ENCODE results near the gene CNRIP1. TPM values are rescaled to one million over a fixed set of nuclear protein-coding genes. Genes with fewer than 3 reads are reported as not detected.
A peak's percentile ranks its signal among the peaks of the same experiment; 100 is the strongest.

The CNRIP1 gene
- total RNA-seq, 1 donor from 2014 or later, result not detected

DNA sequence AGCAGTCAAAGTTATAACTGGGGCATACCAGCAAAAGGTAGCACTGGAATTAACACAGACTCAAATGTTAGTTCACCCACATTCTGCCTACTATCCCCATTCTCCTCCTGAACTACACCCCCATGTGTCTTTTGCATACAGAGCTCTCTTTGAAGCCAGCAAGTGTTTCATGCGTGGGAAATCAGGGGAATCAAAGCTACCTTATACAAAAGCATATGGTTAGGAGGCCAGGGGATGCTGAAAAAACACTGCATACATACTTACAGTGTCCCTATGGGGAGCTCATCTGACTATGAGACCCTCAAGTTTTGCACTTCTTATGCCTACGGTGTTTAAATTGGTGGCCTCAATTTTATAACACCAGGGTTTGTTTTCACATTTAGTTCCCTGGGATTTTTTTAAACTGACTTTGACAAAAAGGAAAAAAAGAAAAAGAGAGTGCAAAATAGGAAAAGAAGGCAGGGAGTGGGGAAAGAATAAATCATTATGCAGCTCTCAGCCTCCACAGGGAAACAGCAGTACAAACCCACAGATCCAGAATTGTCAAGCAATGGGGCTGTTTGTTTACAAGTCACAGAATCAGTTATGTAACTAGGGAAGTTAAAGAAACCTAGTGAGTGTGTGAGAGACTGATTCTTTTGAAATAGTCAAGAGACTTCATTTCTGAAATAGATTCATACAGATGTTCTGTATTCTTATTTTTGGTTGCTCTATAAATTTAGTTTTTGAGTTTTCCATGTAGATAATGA, 47.3 kb downstream of the CNRIP1 start:
- no peaks in the 10 kb centered on the region for H3K9me3 Mint-ChIP-seq
- no peak overlapping the region for H3K4me3 Mint-ChIP-seq
- no peaks in the 10 kb centered on the region for H3K4me1 Mint-ChIP-seq
- H3K36me3 Mint-ChIP-seq (ENCODE audit: low read depth), result no peaks in the 10 kb centered on the region
- intact Hi-C loops (cut with micrococcal nuclease), result no loop called here
- peaks cover 44% of the 10 kb centered on the region for H3K27me3 Mint-ChIP-seq
- DNase-seq, result no peak
- H3K27ac Mint-ChIP-seq, result no peak overlapping the region

DNA sequence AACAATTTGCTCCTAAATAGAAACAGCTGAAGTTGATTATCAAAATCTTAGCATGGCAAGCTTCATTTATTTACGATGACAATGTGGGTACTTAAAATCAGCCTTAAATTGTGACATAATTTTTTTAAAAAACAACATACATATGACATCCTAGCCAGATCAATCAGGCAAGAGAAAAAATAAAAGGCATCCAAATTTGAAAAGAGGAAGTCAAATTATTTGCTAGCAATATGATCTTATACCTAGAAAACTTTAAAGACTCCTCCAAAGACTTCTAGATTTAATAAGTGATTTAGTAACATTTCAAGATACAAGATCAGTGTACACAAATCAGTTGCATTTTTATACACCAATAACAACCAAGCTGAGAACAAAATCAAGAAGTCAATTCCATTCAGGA, 53.1 kb downstream of the CNRIP1 start:
- intact Hi-C loops (cut with micrococcal nuclease), result no loop called here

DNA sequence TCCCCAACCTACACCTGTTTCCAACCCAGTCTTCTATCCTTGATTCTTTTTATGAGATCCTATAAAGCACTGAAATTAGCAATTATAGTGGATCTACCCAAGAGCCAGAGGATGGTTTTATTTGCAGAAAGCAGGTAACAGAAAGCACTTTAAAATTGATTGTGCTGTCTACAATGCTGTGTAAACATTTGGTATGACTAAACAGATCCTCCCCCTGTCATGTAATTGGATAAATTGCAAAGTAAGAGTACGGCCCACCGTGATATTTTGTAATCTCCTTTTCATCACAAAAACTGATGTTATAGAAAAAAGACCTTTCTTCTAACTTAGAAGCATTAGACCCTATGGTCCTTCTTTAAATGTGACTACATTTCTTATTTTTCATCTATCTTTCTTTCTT, 56.1 kb downstream of the CNRIP1 start:
- Mint-ChIP-seq H3K27ac (no peak overlapping the region), H3K4me1 (no peaks in the 10 kb centered on the region), H3K9me3 (no peaks in the 10 kb centered on the region), H3K4me3 (no peak overlapping the region), H3K27me3 (peaks cover 30% of the 10 kb centered on the region), H3K36me3 (ENCODE audit: low read depth) (no peaks in the 10 kb centered on the region)
- DNase-seq, result no peak
- intact Hi-C loops (cut with micrococcal nuclease), result no loop called here

More for the DNA sequence above, 53.1 kb downstream of the CNRIP1 start:
- Mint-ChIP-seq H3K27ac (no peak overlapping the region), H3K9me3 (no peaks in the 10 kb centered on the region), H3K4me1 (no peaks in the 10 kb centered on the region), H3K36me3 (ENCODE audit: low read depth) (no peaks in the 10 kb centered on the region), H3K27me3 (peaks cover 40% of the 10 kb centered on the region), H3K4me3 (no peak overlapping the region)
- DNase-seq, result no peak

DNA sequence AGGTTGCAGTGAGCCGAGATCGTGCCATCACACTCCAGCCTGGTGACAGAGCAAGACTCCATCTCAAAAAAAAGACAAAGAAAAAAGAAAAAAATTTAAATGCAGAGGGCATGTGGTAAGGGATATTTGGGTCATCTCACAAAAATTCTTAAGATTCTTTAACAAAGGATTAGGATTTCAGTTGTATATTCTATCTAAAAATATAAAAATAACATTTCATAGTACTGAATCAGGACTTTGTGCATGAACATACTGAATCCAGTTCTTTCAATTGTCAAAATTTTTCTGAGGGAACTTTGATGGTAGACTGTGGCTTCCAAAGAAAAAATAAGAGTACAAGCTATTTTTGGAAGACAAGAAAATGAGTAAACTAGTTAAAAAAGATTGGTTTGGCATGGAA, 60.9 kb downstream of the CNRIP1 start:
- Mint-ChIP-seq H3K27me3 (peaks cover 7% of the 10 kb centered on the region), H3K27ac (no peak overlapping the region), H3K4me1 (peaks cover 18% of the 10 kb centered on the region), H3K36me3 (ENCODE audit: low read depth) (no peaks in the 10 kb centered on the region), H3K9me3 (no peaks in the 10 kb centered on the region), H3K4me3 (no peak overlapping the region)
- intact Hi-C loops (cut with micrococcal nuclease), result loop anchor here (10.0 kb wide), 1 partner anchor 476 kb away; the partner anchor contains the start of gene ARHGAP25
- DNase-seq, result no peak

DNA sequence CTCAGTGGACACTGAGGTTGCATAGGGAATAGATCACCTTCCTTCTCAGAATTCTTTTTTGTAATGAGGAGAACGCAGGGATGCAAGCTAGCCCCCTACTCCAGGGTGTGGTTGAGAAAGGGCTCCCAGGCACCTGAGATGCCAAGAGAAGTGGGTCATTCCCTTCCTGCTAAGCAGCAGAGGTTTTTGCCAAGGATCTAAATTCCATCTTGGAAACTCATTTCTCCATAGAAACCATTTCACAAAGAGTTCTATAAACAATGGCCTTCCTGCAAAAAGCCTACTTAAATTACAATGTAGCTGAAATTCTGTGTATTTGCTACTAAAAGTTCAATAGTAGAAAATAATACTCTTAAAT, 63.7 kb downstream of the CNRIP1 start:
- no peak overlapping the region for H3K4me3 Mint-ChIP-seq
- H3K4me1 Mint-ChIP-seq, result peaks cover 29% of the 10 kb centered on the region
- intact Hi-C loops (cut with micrococcal nuclease), result loop anchor here (10.0 kb wide), 1 partner anchor 479 kb away; the partner anchor contains the start of gene ARHGAP25
- H3K27me3 Mint-ChIP-seq, result peaks cover 5% of the 10 kb centered on the region
- no peak for DNase-seq
- H3K9me3 Mint-ChIP-seq, result no peaks in the 10 kb centered on the region
- H3K27ac Mint-ChIP-seq, result no peak overlapping the region
- peaks cover 9% of the 10 kb centered on the region for H3K36me3 Mint-ChIP-seq (ENCODE audit: low read depth)

DNA sequence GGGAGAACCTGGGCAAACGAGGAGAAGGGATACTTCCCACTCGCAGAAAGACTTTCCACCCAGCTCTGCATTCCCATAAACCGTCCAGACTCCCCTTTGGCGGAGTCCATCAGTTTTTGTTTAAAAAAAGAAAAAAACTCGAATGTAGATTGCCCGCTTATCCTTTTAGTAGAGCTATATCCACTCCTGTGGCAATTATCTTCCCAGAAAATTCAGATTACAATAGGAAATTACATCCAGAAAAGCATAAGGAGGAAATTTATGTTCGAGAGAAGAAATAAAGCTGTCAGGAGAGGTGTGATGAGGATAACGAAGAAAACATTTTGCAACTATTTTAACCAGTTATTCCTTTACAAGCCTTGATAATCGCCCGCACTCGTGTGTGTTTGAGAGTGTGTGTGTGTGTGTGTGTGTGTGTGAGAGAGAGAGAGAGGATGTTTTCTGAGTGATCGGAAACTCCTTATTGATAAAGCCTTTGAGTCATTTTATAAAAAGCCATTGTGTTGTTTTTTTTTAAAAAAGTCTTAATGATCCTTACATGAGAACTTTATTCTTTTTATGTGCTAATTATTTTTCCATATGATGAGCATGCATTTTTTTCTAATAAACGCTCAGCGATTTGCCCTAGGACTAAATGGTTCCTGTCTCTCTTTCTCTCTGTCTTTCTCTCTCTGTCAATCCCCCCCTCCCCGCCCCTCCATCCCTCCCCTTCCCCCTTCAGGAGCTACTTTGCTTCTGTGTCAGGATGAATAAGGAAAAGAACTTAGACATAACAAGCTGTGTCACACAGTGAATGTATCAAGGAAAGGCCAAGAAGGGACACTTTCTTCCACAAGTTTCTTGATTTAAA, 66.3 kb downstream of the CNRIP1 start:
- peak; percentile 76 for DNase-seq
- peaks cover 20% of the 10 kb centered on the region for H3K36me3 Mint-ChIP-seq (ENCODE audit: low read depth)
- H3K9me3 Mint-ChIP-seq, result no peaks in the 10 kb centered on the region
- peaks cover 6% of the 10 kb centered on the region for H3K27me3 Mint-ChIP-seq
- peak overlapping the region; percentile 99 for H3K4me3 Mint-ChIP-seq
- peaks cover 37% of the 10 kb centered on the region for H3K4me1 Mint-ChIP-seq
- H3K27ac Mint-ChIP-seq, result peak overlapping the region; percentile 99
- intact Hi-C loops (cut with micrococcal nuclease), result loop anchor here (5.0 to 10.0 kb wide), 5 partner anchors 134 to 856 kb away; partner anchors contain the start of genes ARHGAP25 and ETAA1

DNA sequence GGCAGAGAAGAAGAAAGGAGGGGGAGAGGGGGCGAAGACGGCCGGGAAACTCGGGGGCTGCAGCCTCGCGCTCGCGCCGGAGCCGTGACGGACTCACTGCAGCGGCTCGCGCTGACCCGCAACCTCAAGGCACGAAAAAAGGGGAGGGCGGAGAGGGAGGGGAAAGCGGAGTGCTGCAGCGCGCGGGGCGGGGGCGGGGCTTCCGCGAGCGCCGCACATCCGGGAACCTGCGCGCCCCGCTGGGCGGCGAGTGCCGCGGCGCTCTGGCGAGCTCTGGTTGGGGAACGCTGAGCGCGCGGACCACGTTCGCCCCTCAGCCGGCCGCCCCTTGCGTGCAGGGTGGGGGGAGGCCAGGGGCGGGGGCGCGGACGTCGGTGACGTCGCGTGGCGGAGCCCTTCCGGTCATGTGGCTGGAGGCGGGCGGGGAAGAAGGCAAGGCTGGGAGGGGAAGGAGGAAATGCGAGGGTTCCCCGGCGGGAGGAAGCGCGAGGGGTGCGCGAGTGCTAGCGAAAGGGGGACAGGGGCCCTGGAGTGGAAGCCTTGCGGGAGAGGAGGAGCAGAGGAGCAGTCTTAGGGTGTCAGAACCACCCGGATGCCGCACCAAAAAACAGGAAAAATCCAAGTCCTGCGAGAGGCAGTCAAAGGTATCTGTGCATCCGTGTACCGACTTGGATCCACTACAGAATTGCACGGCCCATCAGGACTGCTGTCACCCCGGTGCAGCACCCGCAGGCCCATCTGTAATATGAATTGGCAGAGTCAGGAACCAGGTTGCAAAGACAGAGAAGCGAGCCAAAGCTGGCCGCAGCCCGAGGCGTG, 67.1 kb downstream of the CNRIP1 start, which contains the start of gene PPP3R1:
TSS of gene PPP3R1 (minus strand) at position 133 of the 819 bp plus-strand sequence. CDS start 405 bp downstream, outside the sequence.
- Mint-ChIP-seq H3K36me3 (ENCODE audit: low read depth) (peaks cover 20% of the 10 kb centered on the region), H3K27ac (peak within 1 kb of the TSS; percentile 99), H3K27me3 (peaks cover 6% of the 10 kb centered on the region), H3K4me3 (peak within 1 kb of the TSS; percentile 99), H3K4me1 (peaks cover 37% of the 10 kb centered on the region), H3K9me3 (no peaks in the 10 kb centered on the region)
- peak; percentile 98 for DNase-seq
- intact Hi-C loops (cut with micrococcal nuclease), result loop anchor here (1.0 to 10.0 kb wide), 6 partner anchors 135 to 855 kb away; partner anchors contain the start of genes APLF, ARHGAP25, ETAA1 and FBXO48

DNA sequence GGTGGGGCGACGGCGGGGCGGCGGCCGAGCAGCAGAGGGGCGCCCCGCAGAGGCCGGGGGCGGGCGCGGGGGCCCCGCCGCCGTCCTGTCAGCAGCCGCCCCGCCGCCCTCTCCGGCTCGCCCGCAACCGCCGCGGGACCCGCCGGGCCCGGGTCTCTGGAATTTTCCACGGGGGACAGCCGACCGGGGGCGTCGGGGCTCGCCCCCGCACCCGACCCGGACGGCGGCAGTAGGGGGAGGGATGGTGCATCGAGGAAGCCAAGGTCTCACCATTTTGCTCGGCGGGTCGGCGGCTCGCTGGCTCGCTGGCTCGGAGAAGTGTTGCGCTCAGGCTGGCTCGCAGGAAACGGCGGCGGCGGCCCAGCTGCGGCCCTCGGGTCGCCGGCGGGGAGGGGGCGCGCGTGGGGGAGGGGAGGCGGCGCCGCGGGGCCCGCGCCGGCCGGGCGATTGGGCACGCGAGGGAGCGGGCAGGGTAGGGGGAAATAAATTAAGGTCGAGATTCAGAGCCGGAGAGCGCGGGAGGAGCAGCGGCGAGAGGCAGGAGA, 67.8 kb downstream of the CNRIP1 start:
- peak; percentile 82 for DNase-seq
- Mint-ChIP-seq H3K4me1 (peaks cover 37% of the 10 kb centered on the region), H3K27me3 (peaks cover 5% of the 10 kb centered on the region), H3K36me3 (ENCODE audit: low read depth) (peaks cover 20% of the 10 kb centered on the region), H3K9me3 (no peaks in the 10 kb centered on the region), H3K27ac (peak overlapping the region; percentile 95), H3K4me3 (peak overlapping the region; percentile 99)
- intact Hi-C loops (cut with micrococcal nuclease), result loop anchor here (1.0 to 10.0 kb wide), 10 partner anchors 16 to 855 kb away; partner anchors contain the start of genes APLF, ARHGAP25, C1D and ETAA1

DNA sequence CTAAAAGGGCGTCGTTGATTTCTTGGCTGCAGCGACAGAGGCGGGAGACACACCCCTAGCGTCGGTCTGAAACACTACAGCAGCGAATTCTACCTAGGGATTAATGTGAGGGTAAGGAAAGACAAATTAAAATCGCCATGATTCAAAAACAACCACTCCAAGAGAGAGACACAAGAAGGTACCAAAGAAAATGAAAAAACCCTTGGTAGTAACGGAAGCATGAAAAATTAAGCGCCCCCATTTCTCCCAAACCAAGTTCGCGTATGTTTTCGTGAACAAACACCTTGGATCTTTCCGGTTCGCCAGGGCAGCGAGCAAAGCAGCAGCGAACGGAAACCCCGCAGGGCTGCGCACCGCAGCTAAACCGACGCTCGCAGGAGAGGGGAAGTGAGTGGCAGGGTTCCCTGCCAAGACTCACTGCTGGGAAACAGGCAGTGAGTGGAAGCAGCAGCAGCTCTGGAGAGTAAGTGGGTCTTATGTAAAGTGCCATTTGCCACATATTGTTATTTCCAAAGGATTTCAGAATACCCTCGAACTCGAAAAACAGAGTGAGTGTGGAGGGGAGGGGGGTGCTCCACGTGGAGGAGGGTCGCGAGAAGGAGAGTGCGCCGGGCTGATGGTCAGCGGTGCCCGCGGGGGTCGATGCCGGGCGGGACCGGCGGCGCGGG, 68.4 kb downstream of the CNRIP1 start:
- H3K36me3 Mint-ChIP-seq (ENCODE audit: low read depth), result peaks cover 20% of the 10 kb centered on the region
- peaks cover 37% of the 10 kb centered on the region for H3K4me1 Mint-ChIP-seq
- intact Hi-C loops (cut with micrococcal nuclease), result loop anchor here (1.0 to 10.0 kb wide), 9 partner anchors 15 to 854 kb away; partner anchors contain the start of genes ARHGAP25, C1D, ETAA1 and PNO1
- H3K4me3 Mint-ChIP-seq, result peak overlapping the region; percentile 92
- peak; percentile 92 for DNase-seq
- H3K27ac Mint-ChIP-seq, result peak overlapping the region; percentile 99
- no peaks in the 10 kb centered on the region for H3K9me3 Mint-ChIP-seq
- peaks cover 4% of the 10 kb centered on the region for H3K27me3 Mint-ChIP-seq

DNA sequence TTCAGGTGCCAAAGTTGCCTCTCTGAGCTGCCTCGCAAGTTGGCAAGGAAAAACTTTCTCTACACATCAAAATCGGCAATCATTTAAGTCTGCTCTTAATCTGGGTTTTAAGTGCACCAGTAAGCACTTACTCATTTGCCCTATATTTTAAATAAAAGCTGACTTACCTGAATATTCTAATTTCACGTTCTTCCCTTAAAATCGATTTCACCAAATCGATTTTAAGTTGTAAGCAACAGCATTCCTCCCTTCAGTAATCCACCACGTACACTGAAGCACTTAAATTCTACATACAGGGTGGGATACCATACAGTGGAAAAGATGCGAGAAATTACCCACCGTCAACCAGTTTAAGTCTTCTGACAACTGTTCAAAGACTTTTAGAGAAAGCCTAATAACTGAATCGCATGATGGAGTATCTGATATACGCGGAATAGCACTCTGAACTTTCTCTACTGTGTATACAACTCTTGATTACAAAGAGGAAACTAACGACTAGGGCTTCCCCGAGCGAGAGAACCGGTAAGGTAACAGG, 69.0 kb downstream of the CNRIP1 start:
- Mint-ChIP-seq H3K9me3 (no peaks in the 10 kb centered on the region), H3K4me1 (peaks cover 32% of the 10 kb centered on the region), H3K27ac (peak overlapping the region; percentile 99), H3K36me3 (ENCODE audit: low read depth) (peaks cover 20% of the 10 kb centered on the region), H3K4me3 (peak overlapping the region; percentile 92), H3K27me3 (peaks cover 4% of the 10 kb centered on the region)
- intact Hi-C loops (cut with micrococcal nuclease), result loop anchor here (1.0 to 10.0 kb wide), 9 partner anchors 14 to 853 kb away; partner anchors contain the start of genes ARHGAP25, C1D, ETAA1 and PNO1
- no peak for DNase-seq

DNA sequence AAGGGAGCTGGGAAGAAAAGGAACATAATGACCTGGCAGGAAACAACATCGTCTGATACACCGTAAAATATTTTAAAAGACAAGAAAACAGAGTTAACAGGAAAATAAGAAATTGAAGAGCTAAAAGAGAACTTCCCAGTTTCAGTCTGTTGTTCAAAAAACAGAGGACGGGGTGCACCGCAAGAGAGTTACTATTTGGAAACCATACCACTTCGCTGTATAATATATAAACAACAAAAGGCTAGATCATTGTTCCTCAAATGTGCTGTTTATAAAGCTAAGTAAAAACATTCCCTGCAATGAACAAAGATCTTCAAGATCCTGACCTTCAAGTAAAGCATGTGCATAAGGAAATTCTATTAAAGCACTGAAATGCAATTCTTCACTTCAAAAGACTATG, 69.6 kb downstream of the CNRIP1 start:
- no peak for DNase-seq
- peaks cover 20% of the 10 kb centered on the region for H3K36me3 Mint-ChIP-seq (ENCODE audit: low read depth)
- peaks cover 4% of the 10 kb centered on the region for H3K27me3 Mint-ChIP-seq
- peak overlapping the region; percentile 92 for H3K4me3 Mint-ChIP-seq
- intact Hi-C loops (cut with micrococcal nuclease), result loop anchor here (2.0 to 10.0 kb wide), 6 partner anchors 137 to 853 kb away; partner anchors contain the start of genes ARHGAP25, C1D and ETAA1
- H3K27ac Mint-ChIP-seq, result peak overlapping the region; percentile 99
- H3K9me3 Mint-ChIP-seq, result no peaks in the 10 kb centered on the region
- H3K4me1 Mint-ChIP-seq, result peaks cover 30% of the 10 kb centered on the region

DNA sequence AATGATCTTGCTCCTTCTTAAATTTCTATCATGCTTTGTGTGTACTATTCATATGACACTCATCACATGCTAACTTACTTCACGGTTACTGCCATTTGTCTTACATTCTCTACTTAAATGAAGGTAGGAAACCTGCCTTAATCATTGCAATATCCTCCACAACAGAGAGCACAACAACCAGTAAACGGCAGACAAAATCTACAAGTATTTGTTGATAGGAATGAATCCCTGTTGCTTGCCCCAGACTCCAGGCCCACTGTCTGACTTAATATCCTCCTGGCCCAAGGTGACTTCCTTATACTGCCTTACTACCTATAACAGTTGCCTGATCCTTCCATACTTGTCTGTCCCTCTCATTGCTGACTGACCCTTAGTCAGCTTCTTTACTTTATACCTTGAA, 70.9 kb downstream of the CNRIP1 start:
- no peak for DNase-seq
- Mint-ChIP-seq H3K27ac (no peak overlapping the region), H3K27me3 (peaks cover 4% of the 10 kb centered on the region), H3K4me3 (no peak overlapping the region), H3K9me3 (no peaks in the 10 kb centered on the region), H3K36me3 (ENCODE audit: low read depth) (peaks cover 20% of the 10 kb centered on the region), H3K4me1 (peaks cover 18% of the 10 kb centered on the region)
- intact Hi-C loops (cut with micrococcal nuclease), result no loop called here

Measured in activated CD4-positive, alpha-beta T cell treated with anti-CD3 and anti-CD28 coated beads, Interleukin-2, amount 10 ng/mL, durations not matched to agents 24 days and 14 days (primary cell).